Central memory CD4-positive, alpha-beta T cell (primary cell): Measurements from ENCODE around the gene SAMD3.
"Not testable (repeated sequence)": the region's sequence is repeated elsewhere in the genome, so short reads cannot be mapped to it uniquely, and the experiment has no call there.

Experiments used
- DNase-seq: peaks from one replicate; pipeline ENCODE4 v3.0.0; 2022

The SAMD3 gene

DNA sequence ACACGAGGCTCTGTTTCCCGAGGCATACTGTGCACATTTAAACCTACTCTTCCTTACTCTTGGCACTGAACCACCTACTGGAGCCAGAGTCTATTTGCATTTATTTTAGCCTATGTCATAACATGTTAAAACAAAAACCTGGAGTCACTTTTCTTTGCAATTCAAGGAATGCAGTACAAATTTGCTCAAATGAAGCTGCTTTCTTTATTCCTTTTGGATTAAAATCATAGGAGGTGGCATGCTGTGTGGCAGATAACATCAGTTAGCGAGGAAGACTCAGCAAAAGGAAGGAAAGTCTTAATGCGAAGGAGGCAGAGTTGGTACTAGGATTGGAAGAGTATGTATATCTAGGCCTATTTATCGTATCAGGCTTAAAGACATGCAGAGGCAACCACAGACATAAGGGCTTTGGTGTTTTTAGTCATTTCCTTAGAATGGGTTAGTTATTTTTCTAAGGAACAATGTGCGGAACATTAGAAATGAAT is 92.9 kb downstream of the SAMD3 start:
- DNase-seq = no peak

DNA sequence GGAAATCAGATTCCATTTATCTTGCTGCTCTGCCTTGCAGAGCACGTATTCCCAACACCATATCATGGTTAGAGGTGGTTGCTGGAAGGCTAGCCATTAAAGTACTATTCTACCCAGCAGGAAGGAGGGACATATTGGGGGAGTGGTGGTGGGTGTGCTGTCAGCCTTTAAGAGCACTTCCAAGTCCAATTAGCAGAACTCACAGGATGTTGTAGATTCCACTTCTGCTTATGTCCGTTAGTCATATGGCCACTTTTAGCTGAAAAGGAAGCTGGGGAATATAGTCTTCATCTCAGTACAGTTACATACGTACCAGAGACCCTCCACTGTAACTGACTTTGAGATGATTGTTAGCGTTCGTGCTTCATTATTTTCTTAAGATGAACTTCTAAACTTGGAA is 94.4 kb downstream of the SAMD3 start:
- no peak for DNase-seq

DNA sequence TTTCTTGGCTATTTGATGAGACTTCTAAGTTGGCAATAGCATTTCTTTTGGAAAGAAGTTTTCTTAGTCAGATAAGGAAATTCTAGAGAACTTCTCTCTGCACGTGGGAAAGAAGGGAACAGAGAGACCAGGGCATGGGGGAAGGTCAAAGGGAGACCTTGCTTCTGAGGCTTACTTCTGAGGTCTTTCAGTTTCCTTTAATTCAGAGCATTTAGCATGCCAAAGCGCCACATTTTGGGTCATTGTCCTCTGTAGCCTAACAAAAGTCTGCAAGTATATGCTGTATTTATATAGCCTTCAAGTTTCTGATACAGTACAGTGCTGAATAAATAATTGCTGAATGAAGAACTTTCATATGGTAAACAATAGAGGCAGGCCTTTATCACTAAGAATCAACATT is 95.6 kb downstream of the SAMD3 start:
- no peak for DNase-seq

DNA sequence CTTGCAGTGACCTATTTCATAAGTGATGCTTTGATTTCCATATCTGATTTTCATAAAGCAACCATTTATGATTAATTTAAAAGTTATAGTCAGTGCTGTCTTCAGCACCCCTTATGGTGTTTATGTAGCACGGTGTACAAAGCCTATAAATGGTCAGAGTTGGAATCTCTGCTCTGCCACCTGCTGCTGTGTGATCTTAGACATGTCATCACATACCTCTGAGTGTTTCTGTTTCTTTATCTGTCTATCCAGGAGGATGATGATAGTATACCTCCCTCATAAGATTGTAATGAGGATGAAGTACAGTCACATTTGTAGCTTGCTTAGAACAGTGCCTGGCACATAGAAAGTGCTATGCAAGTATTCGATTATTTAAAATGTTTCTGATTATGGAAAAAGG is 100.5 kb downstream of the SAMD3 start:
- no peak for DNase-seq

DNA sequence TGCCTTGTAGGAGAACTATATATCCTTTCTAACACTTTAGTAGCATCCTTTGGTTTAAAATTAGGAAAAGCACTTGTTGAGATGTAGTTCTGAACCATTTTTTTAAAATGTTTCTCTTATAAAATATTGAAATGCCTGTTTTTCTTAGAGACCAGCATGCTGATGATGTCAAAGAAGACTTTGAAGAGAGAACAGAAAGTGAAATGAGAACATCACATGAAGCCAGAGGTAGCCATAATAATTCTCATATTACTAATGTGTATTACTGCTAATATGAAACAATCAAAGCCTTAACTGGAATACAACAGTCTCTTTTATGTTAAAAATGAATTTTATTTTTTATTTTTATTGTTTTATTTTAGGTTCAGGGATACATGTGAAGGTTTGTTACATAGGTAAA is 102.0 kb downstream of the SAMD3 start:
- DNase-seq = no peak

DNA sequence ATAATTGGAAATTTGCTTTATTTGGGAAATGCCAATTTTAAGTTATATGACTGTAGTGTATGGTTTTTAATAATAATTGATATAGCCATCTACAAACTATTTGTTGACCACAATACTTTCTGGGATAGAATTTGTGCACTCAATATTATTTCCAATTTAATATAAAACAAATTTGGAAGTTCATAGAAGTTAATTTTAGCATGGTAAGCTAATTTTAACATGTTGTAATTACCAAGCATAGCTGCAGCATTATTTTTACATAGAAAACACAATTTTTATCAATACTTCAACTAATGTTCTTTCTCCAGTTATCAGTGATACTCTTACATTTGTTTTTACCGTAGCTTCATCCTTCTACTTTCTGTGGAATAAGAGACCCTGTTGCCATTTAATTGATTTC is 103.5 kb downstream of the SAMD3 start:
- DNase-seq = no peak

DNA sequence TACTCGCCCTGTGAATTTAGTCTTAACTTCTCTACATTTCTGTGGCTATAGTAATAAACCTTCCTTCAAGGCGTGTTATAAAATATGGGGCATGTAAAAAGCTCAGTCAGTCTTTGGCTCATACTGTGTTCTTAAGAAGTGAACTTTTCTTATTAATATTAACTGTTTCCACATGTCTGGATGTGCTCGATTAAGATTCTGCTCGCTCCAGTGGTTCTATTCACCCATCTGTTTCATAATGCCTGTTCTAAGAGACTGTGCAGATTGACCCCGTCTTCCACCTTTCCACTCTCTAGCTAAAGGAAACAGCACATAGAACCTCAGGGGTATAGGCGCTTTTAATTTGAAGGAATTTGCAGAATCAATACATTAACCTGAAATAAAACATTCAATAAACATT is 104.5 kb downstream of the SAMD3 start:
- DNase-seq = no peak

DNA sequence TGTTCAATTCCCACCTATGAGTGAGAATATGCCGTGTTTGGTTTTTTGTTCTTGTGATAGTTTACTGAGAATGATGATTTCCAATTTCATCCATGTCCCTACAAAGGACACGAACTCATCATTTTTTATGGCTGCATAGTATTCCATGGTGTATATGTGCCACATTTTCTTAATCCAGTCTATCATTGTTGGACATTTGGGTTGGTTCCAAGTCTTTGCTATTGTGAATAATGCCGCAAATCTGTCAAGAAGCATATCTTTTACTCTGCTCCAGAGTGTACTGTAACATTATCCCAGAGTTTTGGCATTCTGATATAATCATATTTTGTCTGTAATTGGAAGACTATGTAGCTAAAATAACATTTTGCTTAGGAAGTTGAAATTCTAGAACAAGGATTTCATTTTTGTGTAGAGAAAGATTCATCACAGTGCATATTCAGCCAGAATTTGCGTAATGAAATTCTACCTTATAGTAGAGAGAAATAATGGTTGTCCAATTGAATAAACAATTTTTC is 105.5 kb downstream of the SAMD3 start:
- DNase-seq = not testable (repeated sequence)

DNA sequence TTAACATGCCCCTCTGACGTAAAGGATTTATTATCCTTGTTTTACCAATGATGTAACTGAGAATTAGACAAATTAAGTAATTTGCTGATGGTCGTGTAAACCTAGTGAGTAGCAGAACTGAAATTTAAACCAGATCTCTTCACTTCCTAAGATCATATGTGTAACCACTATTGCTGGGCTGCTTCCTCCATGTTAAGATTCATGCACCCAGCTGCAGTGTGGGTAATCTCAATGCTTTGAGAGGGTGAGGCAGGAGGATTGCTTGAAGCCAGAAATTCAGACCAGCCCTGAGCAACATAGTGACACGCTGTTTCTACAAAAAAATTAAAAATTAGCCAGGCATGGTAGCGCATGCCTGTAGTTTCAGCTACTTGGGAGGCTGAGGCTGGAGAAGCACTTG is 106.5 kb downstream of the SAMD3 start:
- no peak for DNase-seq

DNA sequence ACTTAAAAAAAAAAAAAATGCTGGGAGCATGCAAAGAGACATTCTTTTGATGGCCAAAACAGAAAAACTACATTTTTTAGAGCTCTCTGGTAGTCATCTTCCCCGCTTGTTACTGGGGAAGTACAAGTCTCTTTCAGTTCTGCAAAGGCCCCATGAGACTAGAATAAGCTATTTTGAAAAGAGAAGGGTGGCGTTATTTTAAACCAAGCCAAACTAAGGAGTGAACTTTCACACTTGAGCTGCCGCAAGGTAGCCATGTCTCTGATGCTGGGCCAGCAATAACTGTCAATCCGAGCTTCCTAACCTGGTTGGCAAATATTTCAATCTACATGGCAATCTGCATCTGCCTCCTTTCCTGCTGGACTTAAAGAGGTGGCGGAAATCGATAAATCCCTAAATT is 107.7 kb downstream of the SAMD3 start:
- DNase-seq = no peak

DNA sequence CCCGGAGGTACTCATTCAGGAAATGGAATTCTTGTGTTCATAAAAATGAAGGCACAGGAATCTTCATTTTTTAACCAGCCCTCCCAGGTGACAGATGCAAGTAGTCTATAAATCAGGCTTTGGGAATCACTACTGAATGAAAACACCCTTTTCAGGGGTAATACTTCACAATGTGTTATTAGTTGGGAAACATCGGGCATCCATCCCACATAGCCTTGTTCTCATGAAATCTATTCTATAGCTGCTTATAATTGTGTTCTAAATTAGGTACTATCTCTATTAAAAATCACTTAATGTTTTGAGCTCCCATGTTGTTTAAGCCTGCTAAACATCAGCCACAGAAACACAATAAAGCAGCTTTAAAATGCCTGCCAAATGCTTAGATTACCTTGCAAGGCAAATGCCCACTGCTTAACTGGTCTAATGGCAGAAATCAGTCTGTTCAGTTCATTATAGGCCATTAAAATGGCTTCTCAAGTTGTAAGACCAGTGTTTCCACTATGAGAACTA is 109.5 kb downstream of the SAMD3 start:
- DNase-seq = no peak

DNA sequence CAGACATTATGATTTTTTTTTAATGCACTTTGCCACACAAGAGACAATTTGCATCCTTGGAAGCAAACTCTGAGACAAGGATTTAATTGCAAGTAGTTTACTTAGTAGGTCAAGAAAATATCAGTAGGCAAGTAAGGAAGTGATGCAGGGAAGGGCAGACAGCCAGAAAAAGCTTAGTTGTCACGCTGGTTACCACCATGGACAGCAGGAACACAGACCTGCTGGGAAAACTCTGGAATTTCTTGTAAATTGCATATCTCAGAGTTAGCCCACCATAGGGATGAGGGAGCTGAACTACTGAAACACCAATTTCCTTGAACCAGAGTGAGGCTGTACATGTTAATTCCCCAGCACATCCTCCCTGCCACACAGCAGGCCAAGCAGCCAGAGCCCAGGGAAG is 111.7 kb downstream of the SAMD3 start:
- DNase-seq = no peak

DNA sequence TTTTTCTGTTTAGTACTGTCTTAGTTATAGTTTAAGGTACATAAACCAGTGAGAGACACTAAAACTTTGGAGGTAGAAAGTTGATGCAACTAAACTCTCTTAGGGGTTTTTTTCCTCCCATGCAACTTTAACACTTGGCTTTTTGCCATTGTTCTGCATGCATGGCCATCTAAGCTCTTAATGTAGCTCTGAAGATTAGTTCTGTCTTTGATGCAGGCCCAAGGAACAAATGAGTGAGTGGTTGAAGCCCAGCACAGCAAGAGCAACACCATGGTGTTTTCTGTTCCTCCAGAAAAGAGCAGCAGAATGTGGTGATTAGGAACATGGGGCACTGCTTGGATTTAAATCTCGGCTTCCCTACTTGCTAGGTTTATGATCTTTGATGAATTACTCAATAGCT is 115.0 kb downstream of the SAMD3 start:
- no peak for DNase-seq

DNA sequence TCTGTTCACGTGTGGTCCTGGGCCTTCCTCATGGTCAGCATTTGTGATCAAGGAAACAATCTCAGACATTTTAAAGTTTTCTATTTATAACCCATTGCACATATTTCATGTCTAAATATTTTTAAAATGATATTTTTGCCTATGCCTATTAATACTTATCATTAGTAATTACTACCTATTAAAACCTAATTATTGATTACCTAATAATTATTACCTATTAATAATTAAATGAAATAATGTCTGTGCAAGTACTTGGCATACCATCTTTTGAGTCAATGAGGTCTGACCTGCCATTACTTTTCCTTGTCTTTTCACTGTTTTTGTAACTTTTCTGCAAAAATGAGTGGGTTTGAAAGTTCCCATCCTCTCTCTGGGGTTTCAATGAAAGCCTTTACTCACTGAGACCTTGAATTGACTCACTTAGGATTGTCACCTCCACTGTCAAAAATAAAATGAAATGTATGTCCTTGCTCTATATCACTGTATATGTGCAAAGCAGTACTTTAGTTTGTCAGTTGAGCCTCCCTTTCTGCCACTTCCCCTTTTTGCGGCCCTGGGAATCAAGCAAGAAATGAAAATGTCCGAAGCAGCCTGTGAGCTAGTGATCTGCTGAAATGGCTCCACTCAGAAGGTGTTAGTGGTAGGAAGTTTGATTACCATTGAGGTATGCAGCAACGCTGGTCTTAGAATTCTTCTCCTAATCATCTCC is 116.6 kb downstream of the SAMD3 start:
- no peak for DNase-seq

DNA sequence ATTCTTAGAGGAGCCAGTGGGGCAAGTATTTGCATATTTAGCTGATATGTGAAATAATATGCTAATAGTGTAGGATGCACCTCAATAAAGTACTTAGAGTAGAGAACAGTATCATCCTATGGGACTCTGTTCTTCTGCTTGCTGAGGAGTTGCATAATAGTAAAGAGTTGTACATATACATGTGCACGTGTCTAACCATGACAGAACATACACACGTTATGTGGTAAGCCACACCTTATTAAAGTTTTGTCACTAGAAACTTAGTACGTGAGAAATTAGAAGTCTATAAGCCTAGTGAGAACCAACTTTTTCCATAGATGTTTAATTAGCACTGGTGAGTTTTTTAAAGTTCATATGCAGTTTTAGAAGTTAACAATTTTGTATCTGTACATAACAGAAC is 123.6 kb downstream of the SAMD3 start:
- no peak for DNase-seq

DNA sequence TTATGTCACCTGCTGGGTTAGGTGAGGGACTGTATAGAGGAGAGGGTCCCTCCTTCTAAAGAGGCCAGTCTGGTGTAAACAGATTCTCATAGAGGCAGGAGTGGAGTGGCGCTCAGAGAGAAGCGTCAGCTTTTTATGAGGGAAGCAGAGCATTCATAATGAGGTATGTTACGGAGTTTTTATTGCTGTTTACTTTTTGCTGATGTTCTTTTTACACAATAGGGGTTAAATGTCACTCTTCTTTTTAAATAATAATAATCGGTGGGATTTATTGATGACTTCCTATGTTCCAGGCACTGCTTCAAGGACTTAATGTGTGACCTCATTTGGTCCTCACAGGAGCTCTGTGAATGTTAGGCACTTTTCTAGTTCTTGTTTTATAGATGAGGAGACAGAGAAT is 124.4 kb downstream of the SAMD3 start:
- no peak for DNase-seq
